Activated CD4-positive, alpha-beta memory T cell treated with anti-CD3 and anti-CD28 coated beads for 36 hours (primary cell): ENCODE data around the gene NMRK2. TPM values are rescaled to one million over a fixed set of nuclear protein-coding genes. Genes with fewer than 3 reads are reported as not detected.

ENCODE experiments used
- CTCF ChIA-PET: fragments of 350-600 bp; sonication (Branson Sonifier 250); formaldehyde crosslinking; loops from one replicate; lab custom pipeline; 2021; ENCODE audit warnings: antibody characterized with exemption, inconsistent platforms; lab: Charles Lee
- POLR2A ChIA-PET: fragments of 350-600 bp; sonication (Branson Sonifier 250); formaldehyde crosslinking; loops from one replicate; lab custom pipeline; 2021; ENCODE audit warnings: antibody characterized with exemption; lab: Charles Lee
- DNase-seq: peaks from one replicate; pipeline ENCODE4 v3.0.0-alpha.2; 2020
- H3K27ac Mint-ChIP-seq: one replicate; pipeline ENCODE4 v1.8.0; 2021; ENCODE audit warnings: mixed read lengths
- H3K27me3 Mint-ChIP-seq: one replicate; pipeline ENCODE4 v1.8.0; 2021; ENCODE audit warnings: mixed read lengths
- H3K36me3 Mint-ChIP-seq: one replicate; pipeline ENCODE4 v1.8.0; 2021; ENCODE audit warnings: mixed read lengths
- H3K4me1 Mint-ChIP-seq: one replicate; pipeline ENCODE4 v1.8.0; 2021; ENCODE audit warnings: low read depth, mixed read lengths
- H3K4me3 Mint-ChIP-seq: one replicate; pipeline ENCODE4 v1.8.0; 2021; ENCODE audit warnings: mild to moderate bottlenecking, mixed read lengths
- H3K9me3 Mint-ChIP-seq: one replicate; pipeline ENCODE4 v1.8.0; 2021; ENCODE audit warnings: mixed read lengths
- intact Hi-C: fragments of 100-400 bp; cut with micrococcal nuclease; formaldehyde crosslinking; loops from one replicate; pipeline ENCODE4 v1.15.1; 2023
- total RNA-seq, 2 experiments: library from RNA; stranded (reverse); gene quantifications; one replicate each; pipeline ENCODE4 v1.2.3, GENCODE V29; 2021

NMRK2 gene
- total RNA-seq, 2 experiments from 2014 or later = not detected

- H3K4me1 Mint-ChIP-seq = peaks cover 17% of the 10 kb centered on the region
- no peaks in the 10 kb centered on the region for H3K27me3 Mint-ChIP-seq
- intact Hi-C loops = loop anchor here (1.0 to 5.0 kb wide), 3 partner anchors 14 to 211 kb away; partner anchors contain the start of genes ANKRD24, APBA3, EEF2 and MRPL54
- H3K4me3 Mint-ChIP-seq = peak within 1 kb of the TSS; percentile 85
- peak within 1 kb of the TSS; percentile 49 for H3K27ac Mint-ChIP-seq
- peaks cover 12% of the 10 kb centered on the region for H3K36me3 Mint-ChIP-seq
- CTCF ChIA-PET = interaction anchor here (0.7 to 4.9 kb wide), 3 partner anchors 14 to 149 kb away, joined by 3 to 26 read pairs (median 24); partner anchors contain the start of gene EEF2
- POLR2A ChIA-PET = interaction anchor here (1.9 to 2.9 kb wide), 3 partner anchors 9 to 17 kb away, joined by 9 to 51 read pairs (median 14); partner anchors contain the start of gene EEF2
- DNase-seq = peak; percentile 97
- H3K9me3 Mint-ChIP-seq = no peaks in the 10 kb centered on the region
These were observed 38.1 kb downstream of the NMRK2 start, which contains the start of gene DAPK3 for GRCh38 chr19:3970808-3971598. DAPK3 (minus strand) TSS chr19:3971099; CDS start chr19:3969735, 1,364 bp downstream.

GRCh38 chr19:3975144-3975543, 42.3 kb downstream of the NMRK2 start:
- Mint-ChIP-seq H3K27me3 (no peaks in the 10 kb centered on the region), H3K36me3 (peaks cover 40% of the 10 kb centered on the region), H3K9me3 (no peaks in the 10 kb centered on the region), H3K4me3 (no peak overlapping the region), H3K4me1 (peaks cover 15% of the 10 kb centered on the region), H3K27ac (no peak overlapping the region)
- ChIA-PET POLR2A (interaction anchor here (1.0 to 1.5 kb wide), 3 partner anchors 9 to 13 kb away, joined by 3 to 9 read pairs (median 4); partner anchors contain the start of gene EEF2), CTCF (interaction anchor here (1.4 to 1.5 kb wide), 2 partner anchors 11 to 13 kb away, joined by 5 to 6 read pairs; partner anchors contain the start of gene EEF2)
- intact Hi-C loops = no loop called here
- DNase-seq = no peak

GRCh38 chr19:3975637-3976087, 42.8 kb downstream of the NMRK2 start:
- CTCF ChIA-PET = interaction anchor here (1.4 to 1.5 kb wide), 2 partner anchors 10 to 12 kb away, joined by 5 to 6 read pairs; partner anchors contain the start of gene EEF2
- H3K36me3 Mint-ChIP-seq = peaks cover 43% of the 10 kb centered on the region
- no peak overlapping the region for H3K27ac Mint-ChIP-seq
- no peaks in the 10 kb centered on the region for H3K27me3 Mint-ChIP-seq
- no peak for DNase-seq
- H3K4me1 Mint-ChIP-seq = peaks cover 12% of the 10 kb centered on the region
- H3K9me3 Mint-ChIP-seq = no peaks in the 10 kb centered on the region
- no peak overlapping the region for H3K4me3 Mint-ChIP-seq
- intact Hi-C loops = no loop called here
- POLR2A ChIA-PET = interaction anchor here (0.6 to 1.5 kb wide), 4 partner anchors 9 to 178 kb away, joined by 3 to 9 read pairs (median 4); partner anchors contain the start of gene EEF2

- POLR2A ChIA-PET = interaction anchor here (0.6 to 1.3 kb wide), 3 partner anchors 9 to 216 kb away, joined by 3 to 8 read pairs (median 4); partner anchors contain the start of gene EEF2
- H3K9me3 Mint-ChIP-seq = no peaks in the 10 kb centered on the region
- peaks cover 17% of the 10 kb centered on the region for H3K4me1 Mint-ChIP-seq
- no peak for DNase-seq
- no peak overlapping the region for H3K27ac Mint-ChIP-seq
- CTCF ChIA-PET = no interaction called here
- peaks cover 53% of the 10 kb centered on the region for H3K36me3 Mint-ChIP-seq
- H3K4me3 Mint-ChIP-seq = no peak overlapping the region
- H3K27me3 Mint-ChIP-seq = no peaks in the 10 kb centered on the region
- intact Hi-C loops = no loop called here
These were observed 43.8 kb downstream of the NMRK2 start for GRCh38 chr19:3976495-3977241.

GRCh38 chr19:3977242-3978143, 44.6 kb downstream of the NMRK2 start:
- CTCF ChIA-PET = no interaction called here
- peaks cover 18% of the 10 kb centered on the region for H3K4me1 Mint-ChIP-seq
- H3K4me3 Mint-ChIP-seq = no peak overlapping the region
- DNase-seq = no peak
- POLR2A ChIA-PET = interaction anchor here (0.6 to 1.4 kb wide), 4 partner anchors 8 to 217 kb away, joined by 3 to 8 read pairs (median 4); partner anchors contain the start of gene EEF2
- no peaks in the 10 kb centered on the region for H3K27me3 Mint-ChIP-seq
- intact Hi-C loops = no loop called here
- no peaks in the 10 kb centered on the region for H3K9me3 Mint-ChIP-seq
- H3K27ac Mint-ChIP-seq = peak overlapping the region; percentile 45
- peaks cover 61% of the 10 kb centered on the region for H3K36me3 Mint-ChIP-seq

GRCh38 chr19:3978145-3978544, 45.3 kb downstream of the NMRK2 start:
- Mint-ChIP-seq H3K27ac (peak overlapping the region; percentile 38), H3K27me3 (no peaks in the 10 kb centered on the region), H3K4me3 (no peak overlapping the region), H3K36me3 (peaks cover 67% of the 10 kb centered on the region), H3K9me3 (no peaks in the 10 kb centered on the region), H3K4me1 (peaks cover 24% of the 10 kb centered on the region)
- ChIA-PET CTCF (no interaction called here), POLR2A (interaction anchor here (1.4 kb wide), 1 partner anchor 10 kb away, joined by 4 read pairs; no protein-coding TSS in a partner anchor)
- no peak for DNase-seq
- intact Hi-C loops = no loop called here

- H3K36me3 Mint-ChIP-seq = peaks cover 79% of the 10 kb centered on the region
- H3K27ac Mint-ChIP-seq = no peak overlapping the region
- CTCF ChIA-PET = interaction anchor here (1.2 kb wide), 1 partner anchor 8 kb away, joined by 3 read pairs; no protein-coding TSS in a partner anchor
- POLR2A ChIA-PET = interaction anchor here (1.8 kb wide), 1 partner anchor 8 kb away, joined by 9 read pairs; the partner anchor contains the start of gene DAPK3
- intact Hi-C loops = no loop called here
- DNase-seq = no peak
- H3K4me3 Mint-ChIP-seq = no peak overlapping the region
- no peaks in the 10 kb centered on the region for H3K9me3 Mint-ChIP-seq
- H3K4me1 Mint-ChIP-seq = peaks cover 35% of the 10 kb centered on the region
- no peaks in the 10 kb centered on the region for H3K27me3 Mint-ChIP-seq
These were observed 46.4 kb downstream of the NMRK2 start for GRCh38 chr19:3979289-3979673.

- H3K27me3 Mint-ChIP-seq = no peaks in the 10 kb centered on the region
- H3K27ac Mint-ChIP-seq = no peak overlapping the region
- no peak overlapping the region for H3K4me3 Mint-ChIP-seq
- DNase-seq = no peak
- H3K36me3 Mint-ChIP-seq = peaks cover 84% of the 10 kb centered on the region
- CTCF ChIA-PET = interaction anchor here (1.2 kb wide), 1 partner anchor 8 kb away, joined by 3 read pairs; no protein-coding TSS in a partner anchor
- H3K9me3 Mint-ChIP-seq = no peaks in the 10 kb centered on the region
- POLR2A ChIA-PET = interaction anchor here (1.8 kb wide), 1 partner anchor 8 kb away, joined by 9 read pairs; the partner anchor contains the start of gene DAPK3
- peaks cover 36% of the 10 kb centered on the region for H3K4me1 Mint-ChIP-seq
- intact Hi-C loops = no loop called here
These were observed 46.9 kb downstream of the NMRK2 start for GRCh38 chr19:3979674-3980352.

- Mint-ChIP-seq H3K27me3 (no peaks in the 10 kb centered on the region), H3K4me3 (no peak overlapping the region), H3K4me1 (peaks cover 36% of the 10 kb centered on the region), H3K27ac (no peak overlapping the region), H3K36me3 (peaks cover 89% of the 10 kb centered on the region), H3K9me3 (no peaks in the 10 kb centered on the region)
- intact Hi-C loops = no loop called here
- ChIA-PET CTCF (no interaction called here), POLR2A (interaction anchor here (0.8 to 1.8 kb wide), 2 partner anchors 9 to 17 kb away, joined by 3 to 9 read pairs; partner anchors contain the start of gene DAPK3)
- DNase-seq = no peak
These were observed 47.7 kb downstream of the NMRK2 start for GRCh38 chr19:3980353-3981251.
